HG03064 (cell line): ENCODE results near the gene HIBADH.

ENCODE experiments used
- ATAC-seq: cut with Tn5 transposase; IDR thresholded peaks from one replicate; pipeline ENCODE4 v1.9.1; 2021; ENCODE audit warnings: low read depth; ENCODE audit not compliant: unreplicated experiment

The HIBADH gene

GRCh38 chr7:27662490-27663205 lies at the start of gene HIBADH:
TSS of gene HIBADH (minus strand) at chr7:27662883. CDS start at chr7:27662788, 95 bp downstream.
- peak; percentile 99 for ATAC-seq

GRCh38 chr7:27712217-27712616 lies 49.5 kb upstream of the HIBADH start:
- no peak for ATAC-seq

- ATAC-seq = no peak
Measured at GRCh38 chr7:27709137-27710075, 46.7 kb upstream of the HIBADH start.

DNA sequence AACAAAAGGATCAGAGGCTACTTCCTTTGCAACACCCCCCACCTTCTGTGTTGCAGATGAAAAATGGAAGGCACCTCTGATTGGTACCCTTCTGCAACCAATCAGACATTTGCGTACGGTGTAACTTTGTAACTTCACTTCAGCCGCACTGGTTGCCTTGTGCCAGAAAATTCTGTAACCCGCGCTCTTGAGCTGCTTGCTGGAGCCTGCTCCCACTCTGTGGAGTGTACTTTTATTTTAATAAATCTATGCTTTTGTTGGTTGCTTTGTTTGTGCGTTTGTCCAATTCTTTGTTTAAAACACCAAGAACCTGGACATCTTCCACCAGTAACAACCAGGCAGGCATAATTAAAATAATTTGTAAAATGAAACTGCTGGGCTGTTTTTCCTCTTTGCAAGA lies 45.8 kb upstream of the HIBADH start:
- no peak for ATAC-seq

GRCh38 chr7:27705200-27705594 lies 42.5 kb upstream of the HIBADH start:
- ATAC-seq = no peak

DNA sequence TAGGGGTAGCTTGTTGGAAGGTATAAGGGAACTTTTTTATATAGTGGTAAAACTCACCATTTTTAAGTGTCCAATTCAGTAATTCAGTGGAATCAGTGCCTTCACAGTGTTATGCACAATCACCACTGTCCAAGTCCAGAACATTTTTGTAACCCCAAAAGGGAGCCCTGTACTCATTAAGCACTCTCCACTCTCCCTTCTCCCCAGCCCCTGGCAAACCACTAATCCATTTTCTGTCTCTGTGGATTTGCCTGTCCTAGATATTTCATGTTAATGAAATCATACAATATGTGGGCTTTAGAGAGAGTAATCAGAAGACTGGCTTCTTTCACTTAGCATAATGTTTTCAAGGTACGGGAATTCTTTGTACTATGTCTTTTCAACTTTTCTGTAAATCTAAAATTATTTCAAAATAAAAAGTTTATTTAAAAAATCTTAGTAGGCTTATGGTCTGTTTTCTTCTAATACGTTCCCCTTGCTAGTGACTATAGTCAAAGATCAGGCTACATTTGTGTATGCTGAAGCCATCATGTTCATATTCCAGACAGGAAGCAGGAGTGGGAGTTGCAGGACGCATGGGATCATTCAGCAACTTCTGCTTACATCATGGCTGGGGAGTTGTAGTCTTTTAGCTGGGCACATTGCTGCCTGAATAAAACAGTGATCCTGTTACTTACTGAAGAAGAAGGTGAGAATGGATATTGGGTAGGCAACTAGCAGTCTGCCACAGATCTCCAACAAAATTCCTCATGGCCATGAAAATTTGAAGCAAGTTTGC lies 41.9 kb upstream of the HIBADH start:
- no peak for ATAC-seq

DNA sequence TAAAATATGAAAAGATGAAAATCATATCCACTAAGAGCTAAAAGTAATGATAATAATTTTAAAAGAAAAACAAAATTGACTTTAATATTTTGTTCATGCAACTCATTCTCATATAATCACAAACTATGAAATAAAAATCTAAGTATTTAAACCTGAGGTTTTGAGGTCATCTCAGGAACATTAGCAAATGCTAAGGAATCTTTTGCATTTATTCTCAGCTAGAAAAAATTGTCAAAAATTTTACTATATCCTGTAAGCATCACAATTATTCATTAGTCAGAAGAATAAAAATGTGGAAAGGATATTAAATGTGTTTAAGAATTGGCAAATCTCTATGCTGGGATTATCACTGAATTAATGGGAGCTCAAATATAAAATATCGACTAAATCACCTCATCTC lies 40.5 kb upstream of the HIBADH start:
- no peak for ATAC-seq

DNA sequence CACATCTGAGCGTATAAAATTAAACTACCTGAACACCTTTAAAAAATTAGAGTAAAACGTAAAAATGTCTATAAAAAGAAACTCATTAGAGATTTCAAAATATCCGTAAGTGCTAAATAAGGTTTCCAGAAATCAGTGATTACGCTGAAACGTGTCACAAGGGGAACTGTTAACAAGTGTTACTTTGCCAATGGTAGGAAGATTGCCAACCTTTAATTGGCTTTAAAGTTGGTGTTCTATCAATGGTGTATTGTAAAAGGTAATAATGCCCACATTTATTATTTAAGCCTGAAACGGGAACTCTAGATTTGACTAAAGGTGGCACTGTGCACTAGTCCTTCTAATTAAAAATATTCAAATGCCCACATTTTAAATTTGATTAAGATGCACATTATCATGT lies 37.8 kb upstream of the HIBADH start:
- ATAC-seq = no peak

DNA sequence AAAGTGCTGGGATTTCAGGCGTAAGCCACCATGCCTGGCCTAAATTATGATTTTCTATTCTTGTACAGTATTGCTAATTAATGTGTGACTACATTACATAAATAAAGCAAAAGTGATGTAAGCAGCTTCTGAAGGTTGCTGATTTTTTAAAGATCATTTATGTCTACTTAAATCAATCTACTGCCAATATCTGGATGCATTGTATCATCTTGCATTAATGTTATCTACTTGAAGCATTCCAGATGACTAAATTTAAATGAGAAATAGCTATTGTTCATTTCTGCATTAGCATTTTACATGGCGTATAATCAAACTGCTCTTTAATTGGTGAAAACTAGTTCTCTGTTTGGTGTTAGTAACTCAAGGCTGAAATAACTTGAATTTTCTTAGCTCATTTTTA lies 37.1 kb upstream of the HIBADH start:
- ATAC-seq = no peak

GRCh38 chr7:27697861-27698430 lies 35.3 kb upstream of the HIBADH start:
- ATAC-seq = peak; percentile 59

- ATAC-seq = no peak
Measured at GRCh38 chr7:27695096-27695495, 32.4 kb upstream of the HIBADH start.

DNA sequence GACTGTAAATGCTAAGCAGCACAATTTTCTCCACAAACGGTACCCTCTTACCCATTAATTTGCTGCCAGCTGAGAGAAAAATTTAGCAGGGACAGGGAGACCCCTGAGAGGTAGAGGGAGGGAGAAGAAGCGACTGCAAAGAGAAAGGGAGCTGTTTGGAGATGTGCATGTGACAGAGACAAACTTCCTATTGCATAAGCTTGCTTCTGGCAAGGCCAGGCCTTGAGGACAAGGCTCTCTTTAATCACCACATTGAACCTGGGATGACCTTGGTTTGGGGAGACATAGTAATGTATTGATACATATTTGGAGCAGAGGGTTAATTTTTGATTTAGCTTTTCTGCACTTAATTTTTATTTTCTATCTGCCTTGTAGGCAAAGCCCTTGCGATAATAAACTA lies 31.1 kb upstream of the HIBADH start:
- ATAC-seq = no peak

DNA sequence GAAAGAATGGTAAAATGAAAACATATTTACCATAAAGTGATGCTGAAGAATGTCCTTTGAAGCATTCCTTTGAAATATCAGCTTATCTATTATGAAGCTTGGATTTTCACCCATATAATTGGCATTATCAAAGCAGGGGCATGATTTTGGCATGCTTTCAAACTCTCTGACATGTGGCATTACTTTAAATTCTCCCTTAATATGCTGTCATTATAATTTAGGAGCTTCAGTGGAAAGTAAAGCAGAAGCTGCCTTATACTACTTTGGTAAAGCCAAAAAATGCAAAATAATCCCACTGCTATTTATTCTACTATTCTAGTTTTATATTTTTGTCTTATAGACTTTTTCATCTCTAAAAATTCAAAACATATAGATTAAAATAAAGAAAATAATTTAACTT lies 28.0 kb upstream of the HIBADH start:
- ATAC-seq = no peak

GRCh38 chr7:27689591-27690164 lies 27.0 kb upstream of the HIBADH start:
- no peak for ATAC-seq

DNA sequence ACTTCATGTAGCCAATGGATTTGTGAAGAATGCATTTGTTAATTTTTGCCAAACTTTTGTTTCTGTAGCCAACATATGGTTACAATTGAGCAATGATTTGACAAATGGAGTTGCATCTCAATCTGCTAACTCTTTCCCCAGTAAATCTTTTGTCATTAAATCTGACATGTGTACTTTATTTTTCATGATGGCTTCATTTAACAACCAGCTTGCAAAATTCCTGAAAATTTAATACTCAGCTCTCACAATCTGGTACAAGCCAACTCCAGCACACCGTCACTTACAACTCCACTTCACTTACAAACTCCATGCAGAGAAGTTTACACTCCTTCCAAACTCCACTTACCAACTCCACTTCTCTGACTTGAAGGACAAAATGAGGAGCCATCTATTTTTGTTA lies 26.5 kb upstream of the HIBADH start:
- ATAC-seq = no peak

DNA sequence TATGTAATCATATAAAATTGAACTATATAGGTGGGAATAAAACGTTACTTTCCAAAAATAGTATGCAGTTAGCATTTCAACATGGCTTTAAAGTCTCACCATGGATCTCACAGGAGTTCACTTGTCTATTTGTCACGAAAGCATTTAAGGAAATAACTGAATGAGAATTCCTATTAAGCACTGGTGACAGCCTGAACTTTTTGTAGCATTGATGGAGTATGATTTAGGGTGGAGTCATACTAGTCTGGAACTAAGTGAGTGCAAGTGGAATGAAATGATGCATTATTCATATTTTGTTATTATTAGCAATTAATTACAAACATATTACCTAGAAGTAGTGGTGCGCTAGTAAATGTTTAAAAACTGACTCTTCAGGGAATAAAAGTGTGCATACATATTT lies 26.0 kb upstream of the HIBADH start:
- no peak for ATAC-seq

DNA sequence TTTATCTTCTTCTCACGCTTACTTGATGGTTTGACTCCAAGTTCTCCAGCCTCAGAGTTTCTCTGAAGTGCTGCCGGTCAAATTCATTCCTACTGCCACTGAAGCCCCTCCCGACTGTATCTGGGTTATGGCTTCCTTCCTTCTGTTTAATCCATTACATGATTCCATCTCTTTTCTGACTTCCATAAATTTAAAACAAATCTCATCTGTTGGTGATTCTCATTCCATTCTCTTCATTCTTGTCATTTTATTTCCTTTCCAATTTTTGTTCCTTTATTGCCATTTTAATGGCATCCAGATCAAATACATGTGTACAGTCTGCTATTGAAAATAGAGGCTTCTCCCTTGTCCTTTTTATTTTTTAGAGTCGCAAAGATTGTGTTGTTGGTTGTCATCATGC lies 25.4 kb upstream of the HIBADH start:
- ATAC-seq = no peak

GRCh38 chr7:27686315-27686714 lies 23.6 kb upstream of the HIBADH start:
- no peak for ATAC-seq

DNA sequence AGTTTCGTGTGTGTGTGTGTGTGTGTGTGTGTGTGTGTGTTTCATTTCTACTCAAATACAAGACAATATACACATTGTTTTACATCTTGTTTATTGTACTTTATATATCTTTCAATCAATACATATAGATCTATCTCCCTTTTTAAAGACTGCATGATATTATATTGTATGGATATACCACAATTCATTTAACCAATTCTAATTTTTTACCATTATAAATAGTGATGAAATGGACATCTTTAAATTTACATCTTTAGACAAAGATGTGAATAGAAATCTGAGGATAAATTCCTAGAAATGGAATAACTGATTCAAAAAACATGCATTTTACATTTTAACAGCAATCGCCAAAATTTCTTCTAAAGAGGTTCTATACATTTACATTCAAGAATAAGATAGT lies 23.2 kb upstream of the HIBADH start:
- ATAC-seq = no peak

GRCh38 chr7:27685209-27685608 lies 22.5 kb upstream of the HIBADH start:
- ATAC-seq = no peak
